ENCODE results near the gene LAMA5.

- TF ChIP-seq, protein P1, sequence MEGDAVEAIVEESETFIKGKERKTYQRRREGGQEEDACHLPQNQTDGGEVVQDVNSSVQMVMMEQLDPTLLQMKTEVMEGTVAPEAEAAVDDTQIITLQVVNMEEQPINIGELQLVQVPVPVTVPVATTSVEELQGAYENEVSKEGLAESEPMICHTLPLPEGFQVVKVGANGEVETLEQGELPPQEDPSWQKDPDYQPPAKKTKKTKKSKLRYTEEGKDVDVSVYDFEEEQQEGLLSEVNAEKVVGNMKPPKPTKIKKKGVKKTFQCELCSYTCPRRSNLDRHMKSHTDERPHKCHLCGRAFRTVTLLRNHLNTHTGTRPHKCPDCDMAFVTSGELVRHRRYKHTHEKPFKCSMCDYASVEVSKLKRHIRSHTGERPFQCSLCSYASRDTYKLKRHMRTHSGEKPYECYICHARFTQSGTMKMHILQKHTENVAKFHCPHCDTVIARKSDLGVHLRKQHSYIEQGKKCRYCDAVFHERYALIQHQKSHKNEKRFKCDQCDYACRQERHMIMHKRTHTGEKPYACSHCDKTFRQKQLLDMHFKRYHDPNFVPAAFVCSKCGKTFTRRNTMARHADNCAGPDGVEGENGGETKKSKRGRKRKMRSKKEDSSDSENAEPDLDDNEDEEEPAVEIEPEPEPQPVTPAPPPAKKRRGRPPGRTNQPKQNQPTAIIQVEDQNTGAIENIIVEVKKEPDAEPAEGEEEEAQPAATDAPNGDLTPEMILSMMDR (IDR thresholded peaks at IDR 0.05 in 4 of 5, conservative IDR thresholded peaks at IDR 0.05 in 1 of 5): no peak
- no peak for TF ChIP-seq POLR2A (IDR thresholded peaks at IDR 0.05)
Measured at GRCh38 chr20:62389601-62390087, 22.5 kb upstream of the LAMA5 start.

Measured in gastrocnemius medialis (tissue), 4 donors.